ENCODE data around the gene CHIT1.

GRCh38 chr1:203276408-203276807 lies 46.9 kb upstream of the CHIT1 start:
- TF ChIP-seq GATA2 (CRISPR knock-in tag; IDR thresholded peaks at IDR 0.05) (no peak), EZH2 (IDR thresholded peaks at IDR 0.05; ENCODE audit: borderline replicate concordance, low read depth, low read length) (no peak), ZNF274 (IDR thresholded peaks at IDR 0.05; ENCODE audit: borderline replicate concordance, low read depth, low read length) (no peak), KLF13 (tag; IDR thresholded peaks at IDR 0.05; ENCODE audit: borderline replicate concordance, low read depth) (no peak), POLR2A (conservative IDR thresholded peaks at IDR 0.05) (no peak), CTCF (IDR thresholded peaks at IDR 0.05 in 2 of 3, conservative IDR thresholded peaks at IDR 0.05 in 1 of 3; ENCODE audit: insufficient read depth in 2 of 3, low read depth in 1 of 3, low read length in 3 of 3) (no peak)
